KMS-11 (cell line): ENCODE measurements around the gene WSCD2.

Source experiments
- H2AFZ ChIP-seq: fragments of 200-600 bp; sonication (generic); 2 replicates; pipeline ENCODE4 v1.6.1; 2016; ENCODE audit warnings: antibody characterized with exemption, mixed run types, low read depth
- H3K27ac ChIP-seq: fragments of 200-600 bp; sonication (generic); 2 replicates; pipeline ENCODE4 v1.6.1; 2016; ENCODE audit warnings: mild to moderate bottlenecking, mixed run types
- H3K27me3 ChIP-seq: fragments of 200-600 bp; sonication (generic); 2 replicates; pipeline ENCODE4 v1.6.1; 2017; ENCODE audit warnings: mild to moderate bottlenecking, low read depth, mixed run types, moderate library complexity; ENCODE audit not compliant: insufficient read depth
- H3K36me3 ChIP-seq: fragments of 200-600 bp; sonication (generic); 2 replicates; pipeline ENCODE4 v1.6.1; 2017; ENCODE audit warnings: mild to moderate bottlenecking, mixed run types; ENCODE audit not compliant: insufficient read depth
- H3K4me1 ChIP-seq: fragments of 200-600 bp; sonication (generic); 2 replicates; pipeline ENCODE4 v1.6.1; 2016; ENCODE audit warnings: mild to moderate bottlenecking, low read depth, mixed run types; ENCODE audit not compliant: poor library complexity, severe bottlenecking
- H3K4me2 ChIP-seq: fragments of 200-600 bp; sonication (generic); 2 replicates; pipeline ENCODE4 v1.7.0; 2016; ENCODE audit warnings: mild to moderate bottlenecking, mixed run types
- H3K4me3 ChIP-seq: fragments of 200-600 bp; sonication (generic); IDR thresholded peaks from 2 replicates; pipeline ENCODE4 v1.6.1; 2017; ENCODE audit warnings: low read depth, low read length, mixed read lengths; ENCODE audit not compliant: insufficient read depth
- H3K79me2 ChIP-seq: fragments of 200-600 bp; sonication (generic); 2 replicates; pipeline ENCODE4 v1.6.1; 2016; ENCODE audit warnings: low read depth, mixed run types; ENCODE audit not compliant: insufficient read depth
- H3K9ac ChIP-seq: fragments of 200-600 bp; sonication (generic); 2 replicates; pipeline ENCODE4 v1.6.1; 2016; ENCODE audit warnings: mild to moderate bottlenecking, mixed run types
- H4K20me1 ChIP-seq: fragments of 200-600 bp; sonication (generic); 2 replicates; pipeline ENCODE4 v1.6.1; 2016; ENCODE audit warnings: mild to moderate bottlenecking, mixed run types; ENCODE audit not compliant: insufficient read depth
- TF ChIP-seq, protein P1 (sequence below): fragments of 200-600 bp; sonication (generic); conservative IDR thresholded peaks from 2 replicates; pipeline ENCODE4 v1.6.1; 2017; ENCODE audit warnings: low read depth, mild to moderate bottlenecking, antibody characterized with exemption, low read length, moderate library complexity, mixed read lengths

The WSCD2 gene

DNA sequence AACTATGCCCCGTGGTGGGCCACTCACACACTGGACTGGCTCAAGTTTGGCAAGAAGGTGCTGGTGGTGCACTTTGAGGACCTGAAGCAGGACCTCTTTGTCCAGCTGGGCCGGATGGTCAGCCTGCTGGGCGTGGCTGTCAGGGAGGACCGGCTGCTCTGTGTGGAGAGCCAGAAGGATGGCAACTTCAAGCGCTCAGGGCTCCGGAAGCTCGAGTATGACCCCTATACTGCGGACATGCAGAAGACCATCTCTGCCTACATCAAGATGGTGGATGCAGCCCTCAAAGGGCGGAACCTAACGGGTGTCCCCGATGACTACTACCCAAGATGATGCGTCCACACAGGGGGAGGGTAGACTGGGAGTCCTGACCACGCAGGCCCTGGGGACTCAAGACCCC is 118.9 kb downstream of the WSCD2 start:
- Histone ChIP-seq H3K27ac (no peak overlapping the region), H3K36me3 (no peaks in the 10 kb centered on the region), H3K4me1 (no peaks in the 10 kb centered on the region), H2AFZ (no peak overlapping the region), H3K4me2 (no peak overlapping the region), H3K27me3 (no peaks in the 10 kb centered on the region), H3K79me2 (no peaks in the 10 kb centered on the region), H4K20me1 (no peaks in the 10 kb centered on the region), H3K4me3 (no peak overlapping the region), H3K9ac (no peak overlapping the region)
- TF ChIP-seq, protein P1, sequence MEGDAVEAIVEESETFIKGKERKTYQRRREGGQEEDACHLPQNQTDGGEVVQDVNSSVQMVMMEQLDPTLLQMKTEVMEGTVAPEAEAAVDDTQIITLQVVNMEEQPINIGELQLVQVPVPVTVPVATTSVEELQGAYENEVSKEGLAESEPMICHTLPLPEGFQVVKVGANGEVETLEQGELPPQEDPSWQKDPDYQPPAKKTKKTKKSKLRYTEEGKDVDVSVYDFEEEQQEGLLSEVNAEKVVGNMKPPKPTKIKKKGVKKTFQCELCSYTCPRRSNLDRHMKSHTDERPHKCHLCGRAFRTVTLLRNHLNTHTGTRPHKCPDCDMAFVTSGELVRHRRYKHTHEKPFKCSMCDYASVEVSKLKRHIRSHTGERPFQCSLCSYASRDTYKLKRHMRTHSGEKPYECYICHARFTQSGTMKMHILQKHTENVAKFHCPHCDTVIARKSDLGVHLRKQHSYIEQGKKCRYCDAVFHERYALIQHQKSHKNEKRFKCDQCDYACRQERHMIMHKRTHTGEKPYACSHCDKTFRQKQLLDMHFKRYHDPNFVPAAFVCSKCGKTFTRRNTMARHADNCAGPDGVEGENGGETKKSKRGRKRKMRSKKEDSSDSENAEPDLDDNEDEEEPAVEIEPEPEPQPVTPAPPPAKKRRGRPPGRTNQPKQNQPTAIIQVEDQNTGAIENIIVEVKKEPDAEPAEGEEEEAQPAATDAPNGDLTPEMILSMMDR = no peak

DNA sequence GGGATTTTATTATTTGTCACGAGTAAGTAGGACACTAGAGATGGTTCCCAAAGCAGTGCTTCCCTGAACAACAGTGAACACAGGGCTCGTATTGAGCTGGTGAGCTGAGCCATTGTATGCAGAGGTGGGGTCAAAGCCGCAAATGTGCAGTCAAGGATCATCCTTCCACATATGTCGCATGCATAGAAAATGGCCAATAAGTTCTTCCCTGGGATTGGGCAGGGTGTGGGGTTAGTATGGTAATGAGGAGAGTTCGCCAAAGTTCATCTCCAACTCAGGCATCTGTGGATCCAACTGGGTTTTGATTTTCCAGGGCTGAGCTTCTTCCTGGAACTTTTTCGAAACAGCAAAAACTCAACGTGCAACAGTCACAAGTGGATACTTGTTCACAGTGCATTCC is 123.4 kb downstream of the WSCD2 start:
- no peaks in the 10 kb centered on the region for H3K27me3 ChIP-seq
- H3K4me2 ChIP-seq = no peak overlapping the region
- no peak overlapping the region for H2AFZ ChIP-seq
- no peaks in the 10 kb centered on the region for H3K4me1 ChIP-seq
- no peaks in the 10 kb centered on the region for H4K20me1 ChIP-seq
- no peaks in the 10 kb centered on the region for H3K79me2 ChIP-seq
- H3K27ac ChIP-seq = no peak overlapping the region
- TF ChIP-seq, protein P1 = no peak
- no peaks in the 10 kb centered on the region for H3K36me3 ChIP-seq
- no peak overlapping the region for H3K9ac ChIP-seq
- no peak overlapping the region for H3K4me3 ChIP-seq

DNA sequence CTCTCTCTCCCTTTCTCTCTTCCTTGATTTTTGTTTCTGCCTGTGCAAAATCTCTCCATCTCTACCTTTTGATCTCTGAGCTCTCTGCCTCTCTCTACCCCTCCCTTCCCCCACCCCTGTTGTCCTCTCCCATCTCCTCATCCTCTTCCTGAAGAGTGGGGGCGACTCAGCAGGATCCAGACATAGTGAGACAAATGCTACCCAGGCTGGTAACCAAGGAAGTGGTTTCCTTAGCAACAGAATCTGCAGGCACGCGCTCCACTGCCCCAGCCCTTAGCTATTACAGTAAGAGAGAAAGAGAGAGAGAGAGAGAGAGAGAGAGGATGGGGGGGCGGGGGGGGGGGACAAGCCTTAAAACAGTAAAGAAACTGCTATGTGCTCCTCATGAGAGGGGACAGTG is 124.5 kb downstream of the WSCD2 start:
- TF ChIP-seq, protein P1 = no peak
- no peak overlapping the region for H3K4me2 ChIP-seq
- no peaks in the 10 kb centered on the region for H3K36me3 ChIP-seq
- no peaks in the 10 kb centered on the region for H3K27me3 ChIP-seq
- no peak overlapping the region for H3K9ac ChIP-seq
- no peak overlapping the region for H3K27ac ChIP-seq
- no peaks in the 10 kb centered on the region for H4K20me1 ChIP-seq
- no peaks in the 10 kb centered on the region for H3K79me2 ChIP-seq
- no peaks in the 10 kb centered on the region for H3K4me1 ChIP-seq
- no peak overlapping the region for H2AFZ ChIP-seq
- H3K4me3 ChIP-seq = no peak overlapping the region

DNA sequence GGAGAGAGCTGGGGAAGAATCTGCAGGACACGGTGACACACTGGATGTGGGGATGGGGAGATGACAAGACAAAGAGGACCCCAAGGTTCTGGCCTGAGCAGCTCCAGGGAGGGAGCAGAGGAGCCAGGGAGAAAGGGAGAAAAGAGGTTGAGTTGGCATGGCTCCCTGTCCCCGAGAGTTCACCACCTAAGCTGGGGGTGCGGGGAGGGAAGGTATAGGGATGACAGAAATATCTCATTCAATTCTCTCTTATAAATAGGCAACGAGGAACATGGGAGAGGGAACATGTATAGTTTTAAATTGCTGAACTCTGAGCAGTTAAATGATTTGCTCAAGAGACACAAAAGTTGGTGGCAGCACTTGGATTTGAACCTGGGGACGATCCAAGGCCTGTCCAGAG is 124.9 kb downstream of the WSCD2 start:
- TF ChIP-seq, protein P1 = no peak
- no peak overlapping the region for H3K9ac ChIP-seq
- no peaks in the 10 kb centered on the region for H3K4me1 ChIP-seq
- no peak overlapping the region for H3K4me3 ChIP-seq
- H4K20me1 ChIP-seq = no peaks in the 10 kb centered on the region
- no peak overlapping the region for H3K4me2 ChIP-seq
- H3K79me2 ChIP-seq = no peaks in the 10 kb centered on the region
- no peak overlapping the region for H2AFZ ChIP-seq
- H3K27me3 ChIP-seq = no peaks in the 10 kb centered on the region
- no peak overlapping the region for H3K27ac ChIP-seq
- no peaks in the 10 kb centered on the region for H3K36me3 ChIP-seq
